Inflammatory macrophage treated with lipopolysaccharide for 1 hour (primary cell): ENCODE data around the gene ACSS1.
A peak's percentile ranks its signal among the peaks of the same experiment; 100 is the strongest.
"Not testable (repeated sequence)": the region's sequence is repeated elsewhere in the genome, so short reads cannot be mapped to it uniquely, and the experiment has no call there.

Source experiments
- DNase-seq, 2 donors: peaks; one replicate each; pipeline ENCODE4 v3.0.0-alpha.2; 2020 to 2022

Gene ACSS1

GRCh38 chr20:25008388-25009217 lies 49.3 kb downstream of the ACSS1 start:
- DNase-seq = no peak

GRCh38 chr20:25007491-25008305 lies 50.2 kb downstream of the ACSS1 start:
- DNase-seq = no peak

GRCh38 chr20:25006431-25007167 lies 51.3 kb downstream of the ACSS1 start:
- DNase-seq = no peak

DNA sequence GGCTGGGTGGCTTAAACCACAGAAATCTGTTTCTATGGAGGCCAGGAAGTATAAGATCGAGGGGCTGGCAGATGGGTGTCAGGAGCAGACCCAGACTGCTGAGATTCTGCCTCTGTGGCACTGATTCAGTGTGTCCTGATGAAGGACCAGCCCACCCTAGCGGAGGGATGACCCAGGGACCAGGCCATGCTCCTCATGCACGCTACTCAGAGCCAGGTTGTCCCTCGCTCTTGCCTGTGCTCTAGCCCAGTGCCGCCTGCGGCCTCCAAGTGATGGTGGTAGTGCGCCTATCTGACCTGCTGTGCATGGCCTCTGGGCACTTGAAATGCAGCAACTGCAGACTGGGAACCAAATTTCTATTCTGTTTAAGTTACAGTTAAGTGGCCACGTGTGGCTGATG lies 52.3 kb downstream of the ACSS1 start:
- no peak for DNase-seq

GRCh38 chr20:25005220-25005619 lies 52.7 kb downstream of the ACSS1 start:
- no peak for DNase-seq

DNA sequence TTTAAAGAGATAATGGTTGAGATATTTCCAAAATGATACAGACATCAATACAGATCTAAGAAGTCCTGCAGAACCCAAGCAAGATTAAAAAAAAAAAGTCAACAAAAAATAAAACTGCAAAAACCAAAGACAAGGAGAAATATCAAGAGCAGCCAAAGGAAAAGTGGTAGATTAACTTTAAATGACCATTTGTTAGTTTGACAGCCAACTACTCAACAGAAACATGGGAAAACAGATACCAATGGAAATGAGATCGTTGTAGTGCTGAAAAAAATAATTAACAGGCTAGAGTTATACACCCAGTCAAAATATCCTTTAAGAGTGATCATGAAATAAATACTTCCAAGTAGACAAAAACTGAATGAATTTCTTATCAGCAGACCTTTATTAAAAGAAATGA lies 54.9 kb downstream of the ACSS1 start:
- no peak for DNase-seq

DNA sequence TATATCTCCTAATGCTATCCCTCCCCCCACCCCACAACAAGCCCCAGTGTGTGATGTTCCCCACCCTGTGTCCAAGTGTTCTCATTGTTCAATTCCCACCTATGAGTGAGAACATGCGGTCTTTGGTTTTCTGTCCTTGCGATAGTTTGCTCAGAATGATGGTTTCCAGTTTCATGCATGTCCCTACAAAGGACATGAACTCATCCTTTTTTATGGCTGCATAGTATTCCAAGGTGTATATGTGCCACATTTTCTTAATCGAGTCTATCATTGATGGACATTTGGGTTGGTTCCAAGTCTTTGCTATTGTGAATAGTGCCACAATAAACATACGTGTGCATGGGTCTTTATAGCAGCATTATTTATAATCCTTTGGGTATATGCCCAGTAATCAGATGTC lies 56.6 kb downstream of the ACSS1 start:
- not testable (repeated sequence) for DNase-seq

DNA sequence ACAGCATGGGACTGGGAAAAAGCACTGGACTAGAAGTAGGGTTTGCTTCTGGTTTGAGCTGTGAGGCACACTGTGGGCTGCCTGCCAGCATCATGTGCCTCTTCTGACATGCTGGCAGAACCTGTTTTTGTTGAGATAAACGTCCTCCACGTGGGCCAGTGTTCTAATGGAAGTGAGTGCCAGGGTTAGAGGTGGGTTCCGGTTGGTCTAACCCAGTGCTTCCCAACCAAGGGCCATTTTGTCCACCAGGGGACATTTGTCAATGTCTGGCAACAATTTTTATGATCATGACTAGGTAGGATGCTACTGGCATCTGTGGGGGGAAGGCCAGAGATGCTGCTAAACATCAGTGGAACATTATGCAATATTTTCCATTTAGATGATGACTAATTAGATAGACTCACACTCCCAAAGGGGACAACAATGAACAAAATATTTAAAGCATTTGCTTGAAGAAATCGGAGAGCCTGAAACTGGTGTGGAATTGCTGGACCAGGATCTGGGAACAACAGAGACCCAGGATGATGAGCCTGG lies 57.6 kb downstream of the ACSS1 start:
- no peak for DNase-seq

- DNase-seq = no peak
Measured at GRCh38 chr20:24999568-24999967, 58.4 kb downstream of the ACSS1 start.

- no peak for DNase-seq
Measured at GRCh38 chr20:24998631-24999445, 59.1 kb downstream of the ACSS1 start.

GRCh38 chr20:24998121-24998520 lies 59.8 kb downstream of the ACSS1 start:
- no peak for DNase-seq

- DNase-seq = no peak
Measured at GRCh38 chr20:24996449-24997377, 61.2 kb downstream of the ACSS1 start.

- no peak for DNase-seq
Measured at GRCh38 chr20:24995741-24996448, 62.0 kb downstream of the ACSS1 start.

DNA sequence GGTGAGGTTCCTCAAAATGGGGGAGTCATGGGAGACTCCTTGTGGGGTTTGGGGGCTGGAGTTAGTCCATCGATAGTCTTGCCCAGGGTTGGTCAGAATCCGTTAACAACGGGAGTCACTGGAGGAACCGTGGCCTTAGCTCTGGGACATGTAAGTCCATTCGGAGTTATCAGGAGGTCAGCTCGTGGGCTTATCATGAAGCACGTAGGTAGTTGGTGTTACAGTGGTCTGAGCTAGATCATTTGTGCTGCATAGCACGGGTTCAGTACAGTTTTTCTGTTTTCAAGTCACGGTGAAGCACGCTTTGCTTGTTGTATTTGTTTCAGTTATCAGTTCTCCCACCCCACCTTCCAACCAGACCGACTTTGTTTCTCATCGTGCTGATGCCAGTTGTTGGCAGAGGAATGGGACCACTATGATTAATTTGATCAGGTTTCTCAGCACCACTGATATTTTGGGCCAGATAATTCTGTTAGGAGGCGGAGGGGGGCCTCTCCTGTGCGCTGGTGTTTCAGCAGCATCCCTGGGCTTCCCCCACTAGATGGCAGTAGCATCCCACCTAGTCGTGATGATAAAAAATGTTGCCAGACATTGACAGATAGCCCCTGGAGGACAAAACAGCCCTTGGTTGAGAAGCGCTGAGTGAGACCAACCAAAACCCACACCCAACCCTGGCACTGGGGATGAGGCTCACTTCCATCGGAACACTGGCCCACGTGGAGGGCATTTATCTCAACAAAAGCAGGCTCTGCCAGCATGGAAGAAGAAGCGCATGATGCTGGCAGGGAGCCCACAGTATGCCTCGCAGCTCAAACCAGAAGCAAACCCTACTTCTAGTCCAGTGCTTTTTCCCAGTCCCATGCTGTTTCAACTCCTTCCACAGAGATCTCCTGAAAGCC lies 63.2 kb downstream of the ACSS1 start:
- DNase-seq = peak; percentile 48 to 93

GRCh38 chr20:24994186-24994465 lies 63.8 kb downstream of the ACSS1 start:
- DNase-seq = no peak

DNA sequence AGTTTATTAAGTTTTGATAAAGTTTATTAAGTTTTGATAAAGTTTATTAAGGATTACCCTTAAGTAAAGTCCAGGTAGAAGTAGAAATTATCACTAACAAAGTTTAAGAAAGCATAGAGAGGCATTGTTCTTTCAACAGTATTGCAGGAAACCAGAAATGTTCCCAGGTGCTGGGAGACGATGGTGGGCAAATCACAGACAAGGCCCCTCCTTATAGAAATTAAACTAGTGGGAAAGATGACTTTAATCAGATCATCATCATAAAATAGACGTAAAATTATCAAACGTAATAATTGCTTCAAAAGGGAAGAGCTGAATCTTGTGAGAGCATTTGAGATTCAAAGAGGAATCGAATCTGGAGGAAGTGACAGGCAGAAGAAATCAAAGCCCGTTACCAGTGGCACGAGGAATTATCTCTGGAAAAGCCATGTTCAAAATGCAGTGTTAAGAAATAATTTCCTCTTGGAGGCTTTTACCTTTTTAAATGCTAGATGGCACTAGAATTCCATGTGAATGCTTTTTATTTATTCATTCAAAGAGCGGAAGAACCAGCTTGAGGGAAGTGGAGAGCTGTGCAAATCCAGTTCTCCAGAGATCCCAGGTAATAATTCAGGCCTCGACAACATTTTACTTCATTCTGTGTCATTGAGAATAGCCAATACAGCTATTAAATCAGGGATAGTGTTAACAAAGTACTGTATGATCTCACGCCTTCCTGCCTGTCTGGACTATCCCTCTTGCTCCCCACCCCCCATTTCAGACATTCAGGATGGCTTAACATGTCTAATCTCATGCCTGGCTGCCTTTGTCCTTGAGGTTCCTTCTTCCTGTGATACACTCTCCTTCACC lies 64.4 kb downstream of the ACSS1 start:
- DNase-seq = peak in 1 of 2 donors; percentile 23

GRCh38 chr20:24992487-24993205 lies 65.3 kb downstream of the ACSS1 start, which contains the start of gene APMAP:
Gene APMAP (minus strand): TSS chr20:24992751. CDS start chr20:24992688, 63 bp downstream.
- peak; percentile 90 to 96 for DNase-seq
